IMR-90 (cell line): ENCODE results near the gene KATNAL2.
"Not testable (repeated sequence)": the region's sequence is repeated elsewhere in the genome, so short reads cannot be mapped to it uniquely, and the experiment has no call there.

Experiments
- CTCF ChIP-seq: conservative IDR thresholded peaks from 2 replicates; pipeline ENCODE4 v1.5.1; 2012; ENCODE audit warnings: mild to moderate bottlenecking, low read depth, low read length, improper control_type of control experiment
- MAFK ChIP-seq: IDR thresholded peaks from 2 replicates; pipeline ENCODE4 v1.6.1; 2012; ENCODE audit warnings: low read depth, low read length, improper control_type of control experiment
- POLR2A ChIP-seq: IDR thresholded peaks from 2 replicates; pipeline ENCODE4 v1.6.1; 2012; ENCODE audit warnings: mild to moderate bottlenecking, low read depth, low read length
- USF2 ChIP-seq: fragments of 150-350 bp; IDR thresholded peaks from 2 replicates; pipeline ENCODE4 v1.6.1; 2017; ENCODE audit warnings: mild to moderate bottlenecking, antibody characterized with exemption, low read length, low read depth

GRCh38 chr18:46969551-46969950, 52.1 kb downstream of the KATNAL2 start:
- not testable (repeated sequence) for TF ChIP-seq CTCF, USF2, POLR2A, MAFK
